BJ (cell line): ENCODE measurements around the gene FBXO46. TPM values are rescaled to one million over a fixed set of nuclear protein-coding genes. Genes with fewer than 3 reads are reported as not detected.
"Not testable (repeated sequence)": the region's sequence is repeated elsewhere in the genome, so short reads cannot be mapped to it uniquely, and the experiment has no call there.

ENCODE experiments used
- CTCF ChIA-PET: fragments of 350-600 bp; formaldehyde crosslinking; extraction: SDS; loops from one replicate; lab custom pipeline; 2021; ENCODE audit warnings: antibody characterized with exemption, inconsistent platforms; lab: Yijun Ruan, JAX
- POLR2A ChIA-PET: fragments of 300-600 bp; sonication (Branson Sonifier 250); formaldehyde crosslinking; extraction: SDS; loops from one replicate; lab custom pipeline; 2021; ENCODE audit warnings: antibody characterized with exemption; lab: Charles Lee
- DNase-seq: peaks from one replicate; pipeline ENCODE4 v3.0.0-alpha.2; 2011; ENCODE audit warnings: low read depth
- H3K27me3 ChIP-seq: 2 replicates; pipeline ENCODE4 v1.6.0; 2011; ENCODE audit warnings: low read length; ENCODE audit not compliant: control insufficient read depth, insufficient read depth
- H3K36me3 ChIP-seq: 2 replicates; pipeline ENCODE4 v1.5.1; 2011; ENCODE audit warnings: low read length; ENCODE audit not compliant: control insufficient read depth, insufficient read depth
- H3K4me3 ChIP-seq: 2 replicates; pipeline ENCODE4 v1.5.1; 2011; ENCODE audit warnings: low read depth, mild to moderate bottlenecking, control low read depth, low read length
- CTCF ChIP-seq: IDR thresholded peaks from 2 replicates; pipeline ENCODE4 v1.5.1; 2011; ENCODE audit warnings: low read depth, mild to moderate bottlenecking, control low read depth, inconsistent platforms, low read length, moderate library complexity; ENCODE audit not compliant: insufficient read depth
- polyA plus RNA-seq: library from polyadenylated mRNA; depleted of rRNA; stranded (reverse); fragments of >200 nt; gene quantifications from 2 replicates; pipeline ENCODE4 v1.2.3, GENCODE V29; 2011

Gene FBXO46
- polyA plus RNA-seq, 1 experiment, result 2.3 TPM

DNA sequence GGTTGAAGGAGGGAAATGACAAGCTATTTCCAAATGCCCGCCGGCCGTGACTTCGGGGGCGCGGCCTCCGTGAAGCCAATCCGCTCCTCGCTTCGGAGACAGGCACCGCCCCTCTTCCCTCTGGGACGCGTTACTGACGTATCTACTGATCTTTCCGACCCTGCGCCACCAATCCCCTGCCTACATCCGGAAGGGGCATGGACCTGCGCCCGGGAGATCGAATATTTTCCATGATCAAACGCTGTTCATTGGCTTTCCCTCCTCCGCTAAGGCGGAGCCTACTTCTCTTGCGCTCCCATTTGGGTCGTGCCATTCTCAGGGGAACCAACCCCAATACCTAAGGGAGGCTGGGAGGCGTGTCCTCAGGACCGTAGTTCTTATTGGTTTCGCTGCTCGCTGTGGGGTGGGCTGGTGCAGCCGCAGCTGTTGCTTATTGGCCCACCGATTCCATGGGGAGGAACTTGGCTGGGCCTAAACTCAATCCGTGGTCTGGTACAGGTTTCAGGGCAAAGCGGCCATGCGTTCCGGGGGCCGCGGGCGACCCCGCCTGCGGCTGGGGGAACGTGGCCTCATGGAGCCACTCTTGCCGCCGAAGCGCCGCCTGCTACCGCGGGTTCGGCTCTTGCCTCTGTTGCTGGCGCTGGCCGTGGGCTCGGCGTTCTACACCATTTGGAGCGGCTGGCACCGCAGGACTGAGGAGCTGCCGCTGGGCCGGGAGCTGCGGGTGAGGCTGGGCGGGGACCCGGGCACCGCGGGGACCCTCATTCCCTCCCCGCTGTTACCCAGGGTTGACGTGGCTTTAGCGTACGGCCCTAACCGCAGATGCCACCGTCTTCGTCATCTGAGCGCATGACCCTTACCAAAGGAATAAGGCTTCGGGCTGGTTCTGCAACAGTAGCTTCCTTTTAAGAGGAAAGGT is 38.2 kb downstream of the FBXO46 start, which contains the start of gene QPCTL:
Gene QPCTL (plus strand): TSS at position 480 of the 919 bp plus-strand sequence. CDS start 38 bp downstream, at position 518.
- H3K36me3 ChIP-seq, result peaks cover 13% of the 10 kb centered on the region
- ChIA-PET CTCF (interaction anchor here (0.6 to 4.5 kb wide), 25 partner anchors 11 to 231 kb away, joined by 3 to 52 read pairs (median 4); partner anchors contain the start of genes DMWD, FBXO46 and SIX5), POLR2A (interaction anchor here (0.6 to 1.0 kb wide), 5 partner anchors 18 to 194 kb away, joined by 3 to 28 read pairs (median 3); partner anchors contain the start of genes DMPK, IRF2BP1 and SIX5)
- peak within 1 kb of the TSS; percentile 85 for H3K4me3 ChIP-seq
- DNase-seq, result peak; percentile 99
- no peaks in the 10 kb centered on the region for H3K27me3 ChIP-seq
- TF ChIP-seq CTCF, result no peak

- no peak for TF ChIP-seq CTCF
- H3K27me3 ChIP-seq, result no peaks in the 10 kb centered on the region
- peak; percentile 64 for DNase-seq
- peaks cover 17% of the 10 kb centered on the region for H3K36me3 ChIP-seq
- CTCF ChIA-PET, result interaction anchor here (0.7 to 4.5 kb wide), 16 partner anchors 10 to 122 kb away, joined by 3 to 52 read pairs (median 6); partner anchors contain the start of gene SIX5
- POLR2A ChIA-PET, result interaction anchor here (0.6 to 1.0 kb wide), 2 partner anchors 91 to 97 kb away, joined by 3 read pairs; partner anchors contain the start of gene DMPK
- peak within 1 kb of the TSS; percentile 85 for H3K4me3 ChIP-seq
Observed at GRCh38 chr19:45691516-45692186, 39.0 kb downstream of the FBXO46 start, which contains the start of gene SNRPD2. SNRPD2 (minus strand) TSS chr19:45691953; CDS start chr19:45691888, 65 bp downstream.

DNA sequence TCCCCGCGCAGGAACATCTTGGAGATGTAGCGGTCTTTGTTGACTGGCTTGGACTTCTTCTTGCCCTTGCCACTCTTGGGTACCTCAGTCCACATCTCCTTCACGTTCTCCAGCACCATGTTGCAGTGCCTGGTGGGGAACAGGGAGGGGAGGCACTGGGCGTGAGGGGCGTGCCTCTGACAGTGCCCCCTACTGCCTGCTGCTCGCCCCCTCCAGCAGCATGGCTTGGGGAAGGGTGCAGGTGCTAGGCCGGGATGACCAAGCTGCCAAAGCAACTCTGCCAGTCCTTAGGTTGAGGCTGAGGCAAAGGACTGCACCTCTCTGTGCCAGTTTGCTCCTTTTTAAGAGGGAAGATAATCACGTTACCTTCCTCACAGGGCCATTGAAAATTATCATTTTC is 43.1 kb downstream of the FBXO46 start:
- Histone ChIP-seq H3K27me3 (no peaks in the 10 kb centered on the region), H3K36me3 (peaks cover 22% of the 10 kb centered on the region), H3K4me3 (no peak overlapping the region)
- POLR2A ChIA-PET, result no interaction called here
- CTCF ChIA-PET, result no interaction called here
- no peak for DNase-seq
- TF ChIP-seq CTCF, result no peak

- POLR2A ChIA-PET, result interaction anchor here (0.7 kb wide), 1 partner anchor 108 kb away, joined by 3 read pairs; no protein-coding TSS in a partner anchor
- H3K4me3 ChIP-seq, H3K27me3 ChIP-seq, DNase-seq: not testable (repeated sequence)
- CTCF ChIA-PET, result interaction anchor here (7.9 kb wide), 1 partner anchor 8 kb away, joined by 52 read pairs; the partner anchor contains the start of genes QPCTL and SNRPD2
- peaks cover 22% of the 10 kb centered on the region for H3K36me3 ChIP-seq
Observed at GRCh38 chr19:45685045-45685444, 45.7 kb downstream of the FBXO46 start.

- Histone ChIP-seq H3K27me3 (no peaks in the 10 kb centered on the region), H3K4me3 (no peak overlapping the region), H3K36me3 (peaks cover 17% of the 10 kb centered on the region)
- CTCF ChIA-PET, result interaction anchor here (2.1 to 7.9 kb wide), 3 partner anchors 8 to 40 kb away, joined by 7 to 52 read pairs (median 23); partner anchors contain the start of genes QPCTL and SNRPD2
- DNase-seq, result no peak
- POLR2A ChIA-PET, result no interaction called here
- TF ChIP-seq CTCF, result no peak
Observed at GRCh38 chr19:45682908-45683307, 47.8 kb downstream of the FBXO46 start.
